GM19351 (cell line): ENCODE results near the gene ZBTB42.
"Not testable (repeated sequence)": the region's sequence is repeated elsewhere in the genome, so short reads cannot be mapped to it uniquely, and the experiment has no call there.

Experiments
- ATAC-seq: cut with Tn5 transposase; IDR thresholded peaks from one replicate; pipeline ENCODE4 v1.9.1; 2021; ENCODE audit warnings: mild to moderate bottlenecking, moderate library complexity; ENCODE audit not compliant: unreplicated experiment

ZBTB42 gene

DNA sequence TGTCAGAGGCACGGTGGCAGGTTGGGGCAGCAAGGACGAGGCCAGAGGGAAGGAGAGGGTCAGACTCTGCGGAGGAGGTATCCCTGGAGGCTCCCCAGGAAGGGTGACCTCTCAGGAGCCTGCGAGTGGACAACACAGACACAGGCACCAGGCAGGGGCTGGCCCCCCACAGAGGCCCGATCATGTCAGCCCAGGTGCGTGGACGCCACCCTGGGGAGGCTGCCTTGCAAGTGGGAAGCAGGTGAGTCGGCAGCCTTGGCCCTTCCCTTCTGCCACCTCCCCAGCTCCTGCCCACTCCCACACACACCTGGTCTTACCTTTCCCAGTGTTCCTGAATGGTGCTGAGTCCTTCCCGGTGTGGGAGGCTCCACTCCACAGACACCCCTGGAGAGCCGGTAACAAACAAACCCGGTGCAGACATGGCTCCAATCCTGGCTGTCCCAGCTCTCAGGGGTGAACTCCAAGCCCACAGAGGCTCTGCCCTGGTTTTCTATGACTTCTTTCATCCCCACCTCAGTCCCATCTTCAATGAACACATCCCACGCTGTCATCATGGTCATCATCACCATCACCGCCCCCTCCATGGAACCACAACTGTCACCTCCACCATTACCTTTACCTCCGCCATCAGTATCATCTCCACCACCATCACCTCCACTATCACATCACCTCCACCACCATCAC lies 5.2 kb downstream of the ZBTB42 start:
- no peak for ATAC-seq

DNA sequence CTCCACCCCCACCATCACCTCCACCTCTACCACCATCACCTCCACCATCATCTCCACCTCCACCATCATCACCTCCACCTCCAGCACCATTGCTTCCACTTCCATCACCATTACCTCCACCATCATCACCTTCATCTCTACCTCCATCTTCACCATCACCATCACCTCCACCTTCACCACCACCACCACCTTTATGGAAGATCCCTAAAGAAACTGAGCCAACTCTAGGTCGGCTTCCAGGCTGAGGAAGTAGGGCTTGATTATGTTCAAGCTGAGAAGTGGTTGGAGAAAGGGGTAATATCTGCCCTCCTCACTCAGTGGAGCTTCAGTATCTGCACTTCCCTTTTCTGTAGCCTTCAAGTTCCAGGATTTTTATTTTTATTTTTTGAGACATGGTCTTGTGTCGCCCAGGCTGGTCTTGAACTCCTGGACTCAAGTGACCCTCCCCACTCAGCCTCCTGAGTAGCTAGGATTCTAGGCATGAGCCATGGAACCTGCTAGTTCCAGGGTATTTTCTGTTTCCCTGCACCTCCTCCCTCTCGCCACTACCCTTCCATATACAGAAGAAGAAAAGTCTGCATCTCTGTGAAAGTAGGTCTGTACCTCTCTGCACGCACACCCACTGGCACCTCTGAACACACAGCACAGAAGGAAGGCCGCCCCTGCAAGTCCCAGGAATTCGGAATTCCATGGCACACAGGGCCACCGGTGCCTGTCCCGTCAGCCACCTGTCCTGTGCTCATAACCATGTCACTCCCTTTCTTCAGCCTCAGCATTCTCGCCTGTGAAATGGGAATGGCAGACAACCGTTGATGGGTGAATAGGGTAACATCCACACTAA lies 5.9 kb downstream of the ZBTB42 start:
- ATAC-seq, result no peak

DNA sequence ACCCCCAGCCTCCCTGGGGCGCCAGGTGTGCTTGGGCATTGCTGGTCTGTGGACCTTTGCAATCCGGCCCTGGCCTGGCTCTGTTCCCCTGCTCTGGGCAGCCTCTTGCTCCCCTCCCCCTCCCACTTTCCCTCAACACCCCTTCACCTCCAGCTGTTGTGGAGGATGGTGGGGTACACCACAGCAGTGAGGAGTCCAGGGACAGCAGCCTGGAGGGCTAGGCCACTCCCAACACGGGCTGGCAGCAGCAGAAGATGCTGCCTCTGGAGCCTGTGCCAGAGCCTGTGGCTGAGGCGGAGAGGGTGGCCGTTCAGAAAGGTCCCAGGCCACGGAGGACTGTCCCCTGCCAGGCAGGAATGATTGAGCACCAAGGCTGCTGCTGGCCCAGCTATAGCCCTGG lies 7.6 kb downstream of the ZBTB42 start:
- no peak for ATAC-seq

DNA sequence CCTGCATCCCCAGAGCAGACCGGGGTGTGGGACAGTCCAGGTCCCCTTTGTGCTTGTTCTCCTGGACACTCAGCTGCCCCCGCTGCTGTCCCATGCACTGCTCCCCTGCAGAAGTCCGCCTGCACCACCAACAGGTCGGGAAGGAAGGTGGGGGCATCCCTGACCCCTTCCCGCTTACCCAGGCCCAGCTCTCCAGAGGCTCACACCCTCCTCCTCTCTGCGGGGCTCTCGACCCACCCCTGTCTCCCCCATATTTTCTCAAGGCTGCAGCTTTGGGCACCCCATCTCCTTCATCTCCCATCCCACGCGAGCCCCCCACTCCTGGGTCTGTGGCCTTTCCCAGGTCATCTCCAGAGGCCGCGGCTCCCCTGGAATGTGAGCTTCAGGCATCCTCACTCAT lies 9.4 kb downstream of the ZBTB42 start:
- no peak for ATAC-seq

DNA sequence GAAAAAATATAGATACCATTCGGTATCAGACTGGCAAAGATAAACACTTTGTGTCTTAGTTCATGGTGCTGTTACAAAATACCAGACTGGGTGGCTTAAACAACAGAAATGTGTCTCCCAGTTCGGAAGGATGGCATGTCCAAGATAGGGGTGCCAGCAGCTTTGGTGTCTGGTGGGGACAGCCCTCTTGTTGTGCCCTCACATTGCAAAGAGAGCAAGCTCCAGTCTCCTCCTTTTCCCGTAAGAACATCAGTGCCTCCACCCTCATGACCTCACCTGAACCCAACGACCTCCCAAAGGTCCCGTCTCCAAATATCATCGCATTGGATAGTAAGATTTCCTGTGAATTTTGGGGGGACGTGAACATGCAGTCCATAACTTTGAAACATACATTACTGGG lies 12.4 kb downstream of the ZBTB42 start:
- no peak for ATAC-seq

DNA sequence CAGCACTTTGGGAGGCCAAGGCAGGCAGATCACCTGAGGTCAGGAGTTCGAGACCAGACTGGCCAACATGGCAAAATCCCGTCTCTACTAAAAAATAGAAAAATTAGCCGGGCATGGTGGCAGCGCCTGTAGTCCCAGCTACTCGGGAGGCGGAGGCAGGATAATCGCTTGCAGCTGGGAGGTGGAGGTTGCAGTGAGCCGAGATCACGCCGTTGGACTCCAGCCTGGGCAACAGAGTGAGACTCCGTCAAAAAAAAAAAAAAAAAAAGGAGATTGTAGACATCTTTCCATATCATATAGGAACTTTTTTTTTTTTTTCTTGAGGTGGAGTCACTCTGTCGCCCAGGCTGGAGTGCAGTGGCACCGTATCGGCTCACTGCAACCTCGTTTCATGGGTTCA lies 13.8 kb downstream of the ZBTB42 start:
- ATAC-seq, result not testable (repeated sequence)

DNA sequence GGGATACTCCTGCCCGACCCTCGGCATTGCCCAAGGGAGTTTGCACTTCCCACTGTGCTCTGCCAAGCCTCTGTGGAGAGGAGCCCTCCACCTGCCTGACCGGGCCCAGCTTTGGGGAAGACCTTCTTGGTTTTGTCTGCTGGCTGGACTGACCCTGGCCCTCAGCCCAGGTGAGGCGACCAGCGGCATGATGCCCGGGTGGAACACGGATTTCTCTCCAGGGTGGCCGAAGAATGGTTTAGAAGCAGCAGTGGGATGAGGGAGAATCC lies 15.6 kb downstream of the ZBTB42 start:
- ATAC-seq, result no peak

DNA sequence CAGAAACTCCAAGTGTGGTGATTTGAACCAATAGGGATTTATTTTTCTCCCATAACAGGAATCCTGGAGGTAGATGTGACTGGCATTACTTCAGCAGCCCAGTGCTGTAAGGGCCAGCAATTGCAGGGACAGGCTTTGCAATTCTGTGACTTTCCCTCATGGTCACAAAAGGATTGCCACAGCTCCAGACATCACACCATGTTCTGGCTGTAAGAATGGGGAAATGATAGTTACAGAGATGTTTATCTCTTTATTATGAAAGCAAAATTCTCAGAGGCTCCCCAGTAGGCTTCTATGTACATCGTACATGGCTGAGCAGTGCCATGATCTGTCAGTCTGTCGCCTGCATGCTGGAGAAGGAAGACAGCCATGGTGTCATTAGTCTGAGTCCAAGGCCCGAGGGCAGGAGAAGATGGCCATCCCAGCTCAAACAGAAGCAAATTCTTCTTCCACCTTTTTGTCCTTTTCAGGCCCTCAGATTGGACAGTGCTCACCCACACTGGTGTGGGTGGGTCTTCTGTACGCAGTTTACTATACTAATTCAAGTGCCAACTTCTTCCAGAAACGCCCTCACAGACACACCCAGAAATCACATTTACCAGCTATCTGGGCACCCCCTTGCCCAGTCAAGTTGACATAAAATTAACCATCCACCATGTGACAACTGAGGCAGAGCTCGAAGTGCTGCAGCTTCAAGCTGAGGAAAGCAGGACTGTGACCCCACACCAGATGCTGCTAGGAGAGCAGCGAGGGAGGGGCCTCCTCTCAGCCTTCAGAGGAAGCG lies 17.2 kb downstream of the ZBTB42 start:
- ATAC-seq, result no peak

DNA sequence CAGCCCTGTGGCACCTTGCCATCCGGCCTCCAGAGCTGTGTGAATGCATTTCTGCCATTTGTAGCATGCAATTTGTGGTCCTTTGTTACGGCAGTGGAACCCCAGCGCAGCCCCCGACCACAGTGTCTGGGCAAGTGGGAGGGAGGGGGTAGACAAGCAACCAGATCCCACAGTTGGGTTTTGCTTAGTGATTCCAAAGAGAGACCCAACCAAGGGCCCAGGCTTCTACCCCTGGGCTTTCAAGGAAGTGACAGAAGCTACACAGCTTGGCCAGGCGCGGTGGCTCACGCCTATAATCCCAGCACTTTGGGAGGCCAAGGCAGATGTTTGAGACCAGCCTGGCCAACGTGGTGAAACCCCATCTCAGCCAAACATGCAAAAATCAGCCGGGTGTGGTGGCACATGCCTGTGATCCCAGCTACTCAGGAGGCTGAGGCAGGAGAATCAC lies 17.8 kb downstream of the ZBTB42 start:
- no peak for ATAC-seq

DNA sequence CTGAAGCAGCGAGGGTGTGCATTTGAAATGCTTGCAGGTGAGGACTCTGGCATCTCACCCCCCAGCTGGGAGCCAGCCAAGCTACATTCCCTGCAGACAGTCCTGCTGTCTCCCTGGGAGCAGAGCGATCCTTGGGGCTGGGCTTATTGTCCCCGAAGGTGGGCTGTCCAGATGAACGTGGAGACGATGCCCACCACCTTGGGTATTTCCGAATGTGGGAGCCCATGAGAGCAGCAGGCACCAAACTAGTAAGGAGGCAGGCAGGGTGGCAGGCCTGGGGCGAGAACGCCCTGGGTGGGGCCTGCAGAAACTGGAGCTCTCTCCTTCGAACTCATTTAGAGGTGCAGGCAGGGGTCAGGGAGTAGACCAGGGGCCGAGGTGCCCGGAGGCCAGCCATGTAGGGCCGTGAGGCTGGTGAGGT lies 18.5 kb downstream of the ZBTB42 start:
- no peak for ATAC-seq

DNA sequence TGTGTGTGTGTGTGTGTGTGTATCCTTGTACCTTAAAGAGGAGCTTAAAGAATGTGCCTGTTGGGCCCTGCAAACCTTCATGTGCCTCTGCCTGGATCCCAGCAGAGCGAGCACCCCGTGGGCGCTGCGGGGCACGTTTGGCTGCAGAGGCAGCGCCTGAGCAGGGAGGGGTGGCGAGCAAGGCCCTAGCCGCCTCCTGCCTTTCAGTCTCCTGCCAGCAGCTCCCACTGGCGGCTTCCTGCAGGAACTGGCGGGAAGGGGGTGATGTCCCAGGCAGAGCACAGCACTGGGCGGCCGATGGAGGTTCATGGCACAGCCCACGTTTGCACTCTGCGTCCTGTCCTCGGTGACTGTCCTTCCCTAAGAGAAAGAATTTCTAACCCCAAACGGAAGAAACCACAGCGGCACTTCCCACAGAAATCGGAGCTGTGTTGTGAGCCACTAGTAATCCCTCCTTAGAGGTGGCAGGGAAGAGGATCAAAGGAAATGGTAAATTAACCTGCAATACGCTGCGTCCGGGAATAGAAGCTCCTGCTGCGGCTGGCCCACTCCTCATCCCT lies 19.8 kb downstream of the ZBTB42 start:
- ATAC-seq, result no peak

DNA sequence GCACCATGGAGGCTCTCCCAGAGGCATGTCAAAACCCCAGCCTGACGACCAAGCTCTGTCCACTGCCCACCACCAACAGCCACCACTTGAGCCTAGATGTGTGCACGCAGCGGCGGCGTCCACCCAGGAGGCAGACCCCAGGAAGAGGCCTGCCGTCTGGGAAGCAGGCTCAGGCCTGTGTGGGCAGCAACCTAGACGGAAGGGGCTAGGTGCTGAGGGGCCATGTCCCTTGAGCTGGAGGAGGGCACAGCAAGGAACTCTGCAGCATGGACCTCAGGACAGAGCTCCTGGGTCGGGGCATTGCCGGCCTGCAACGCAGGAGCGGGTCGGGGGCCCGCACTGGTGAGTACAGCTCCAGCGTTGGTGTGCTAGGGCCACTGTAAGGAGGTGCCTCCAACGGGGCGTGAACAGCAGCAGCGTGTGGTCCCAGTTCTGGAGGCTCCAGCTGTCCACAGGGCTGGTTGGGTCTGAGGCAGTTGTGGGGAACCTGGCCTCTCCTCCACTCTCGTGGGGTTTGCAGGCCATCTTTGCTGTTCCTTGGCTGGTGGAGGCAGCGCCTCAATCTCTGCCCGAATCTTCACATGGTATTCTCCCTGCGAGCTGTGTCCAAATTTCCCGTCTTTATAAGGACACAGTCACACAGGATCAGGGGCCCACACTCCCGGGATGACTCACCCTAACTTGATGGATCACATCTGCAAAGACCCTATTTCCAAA lies 20.5 kb downstream of the ZBTB42 start:
- ATAC-seq, result no peak

DNA sequence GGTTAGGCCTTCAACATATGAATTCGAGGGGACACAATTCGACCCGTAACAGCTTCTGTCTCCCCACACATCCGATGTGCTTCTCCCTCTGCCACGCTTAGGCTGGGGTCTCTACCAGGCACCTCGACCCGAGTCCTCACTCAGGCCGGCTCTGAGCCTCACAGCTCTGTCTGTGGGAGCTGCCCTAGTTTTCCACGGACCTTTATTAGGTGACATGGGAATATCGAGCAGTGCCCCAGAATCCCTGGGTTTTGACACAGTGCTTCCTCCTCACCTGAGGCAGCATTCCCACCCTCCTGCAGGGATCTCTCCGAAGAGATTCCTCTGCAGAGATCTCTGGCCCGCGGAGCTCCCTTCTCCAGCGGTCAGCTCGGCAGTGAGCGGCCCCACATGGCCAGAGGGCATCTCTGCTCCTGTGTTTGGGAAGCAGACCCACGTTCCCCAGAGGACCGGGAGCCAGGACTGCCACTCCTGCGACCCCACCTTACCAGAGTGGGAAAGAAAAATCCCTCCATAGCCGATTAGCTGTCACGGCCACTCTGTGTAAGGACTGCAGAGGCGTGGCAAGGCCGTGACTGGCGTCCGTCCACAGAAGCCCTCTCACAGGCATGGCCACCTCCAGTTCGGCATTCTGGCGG lies 21.2 kb downstream of the ZBTB42 start:
- no peak for ATAC-seq

DNA sequence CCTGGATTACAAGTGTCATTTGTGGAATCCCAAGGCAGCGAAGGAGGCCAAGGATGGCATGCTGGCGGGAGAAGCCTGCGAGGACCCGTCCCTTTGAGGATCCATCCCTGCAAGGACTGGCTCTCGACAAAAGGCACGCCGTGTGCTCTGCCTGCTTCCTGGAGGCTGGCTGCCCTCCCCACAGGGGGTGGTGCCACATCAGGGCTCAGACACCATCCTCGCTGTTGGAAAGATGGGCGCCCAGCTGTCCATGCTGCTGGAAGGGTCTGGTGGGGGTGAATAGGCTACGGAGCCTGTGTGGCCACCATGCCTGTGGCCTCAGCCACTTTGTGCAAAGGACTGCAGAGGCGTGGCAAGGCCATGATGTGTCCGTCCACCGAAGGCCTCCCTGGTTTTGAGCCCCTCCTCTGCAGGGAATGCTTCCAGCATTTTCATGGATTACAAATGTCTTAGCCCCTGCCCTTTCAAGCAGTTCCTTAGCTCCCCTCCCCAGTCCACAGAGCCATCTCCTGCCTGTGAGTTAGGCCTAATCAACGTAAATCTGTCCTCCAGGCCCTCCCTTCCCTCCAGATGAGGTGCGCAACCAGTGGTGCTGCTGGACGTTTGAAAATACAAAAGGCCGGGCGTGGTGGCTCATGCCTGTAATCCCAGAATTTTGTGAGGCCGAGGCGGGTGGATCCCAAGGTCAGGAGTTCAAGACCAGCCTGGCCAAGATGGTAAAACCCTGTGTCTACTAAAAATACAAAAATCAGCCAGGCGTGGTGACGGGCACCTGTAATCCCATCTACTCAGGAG lies 22.1 kb downstream of the ZBTB42 start:
- ATAC-seq, result no peak

DNA sequence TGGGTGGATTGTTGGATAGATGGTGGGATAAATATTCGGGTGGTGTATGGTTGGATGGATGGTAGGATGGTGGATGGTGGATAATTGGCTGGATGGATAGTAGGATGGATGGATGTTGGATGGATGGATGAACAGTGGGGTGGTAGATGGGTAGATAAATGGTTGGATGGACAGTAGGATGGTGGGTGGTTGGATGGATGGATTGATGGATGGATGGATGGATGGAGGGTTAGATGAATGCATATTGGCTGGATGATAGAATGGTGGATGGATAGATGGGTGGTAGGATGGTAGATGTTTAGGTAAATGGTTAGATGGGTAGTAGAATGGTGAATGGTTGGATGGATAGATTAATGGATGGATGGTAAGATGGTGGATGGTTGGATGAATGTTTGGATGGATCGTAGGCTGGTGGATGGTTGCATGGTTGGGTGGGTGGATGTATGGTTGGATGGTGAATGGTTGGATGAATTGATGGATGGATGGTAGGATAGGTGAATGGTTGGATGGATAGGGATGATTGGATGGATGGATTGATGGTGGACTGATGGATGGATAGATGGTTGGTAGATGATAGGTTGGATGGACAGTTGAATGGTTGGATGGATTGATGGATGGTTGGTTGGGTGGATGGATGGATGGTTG lies 23.6 kb downstream of the ZBTB42 start:
- no peak for ATAC-seq

DNA sequence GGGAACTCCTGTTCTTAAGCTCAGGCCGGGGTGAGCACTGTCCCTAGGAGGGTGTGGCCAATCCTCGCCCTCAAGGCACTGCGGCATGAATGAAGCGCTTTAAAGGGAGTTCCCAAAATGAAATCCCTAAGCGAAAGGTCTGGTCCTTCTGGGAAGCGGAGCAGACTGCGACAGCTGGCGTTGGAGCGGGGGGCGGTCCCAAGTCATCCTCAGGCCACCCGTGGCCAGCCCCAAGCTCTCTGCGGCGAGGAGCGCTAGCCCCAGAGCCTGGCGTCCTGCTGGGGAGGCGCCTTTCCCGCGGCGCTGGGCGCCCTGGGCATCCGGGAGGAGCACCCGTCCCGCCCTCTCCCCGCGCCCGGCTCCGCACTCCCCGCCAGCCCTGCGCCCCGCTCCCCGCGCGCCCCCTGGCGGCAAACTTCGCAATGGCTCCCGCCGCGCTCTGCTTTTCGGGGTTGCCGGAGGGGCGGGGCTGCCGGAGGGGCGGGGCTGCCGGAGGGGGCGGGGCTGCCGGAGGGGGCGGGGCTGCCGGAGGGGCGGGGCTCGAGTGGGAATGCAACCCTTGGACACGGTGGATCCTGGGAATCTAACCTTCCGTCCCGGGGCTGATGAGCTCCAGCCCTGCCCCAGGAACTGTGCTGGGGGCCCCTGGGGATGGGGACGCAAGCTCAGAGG lies 25.4 kb downstream of the ZBTB42 start:
- peak; percentile 81 for ATAC-seq

DNA sequence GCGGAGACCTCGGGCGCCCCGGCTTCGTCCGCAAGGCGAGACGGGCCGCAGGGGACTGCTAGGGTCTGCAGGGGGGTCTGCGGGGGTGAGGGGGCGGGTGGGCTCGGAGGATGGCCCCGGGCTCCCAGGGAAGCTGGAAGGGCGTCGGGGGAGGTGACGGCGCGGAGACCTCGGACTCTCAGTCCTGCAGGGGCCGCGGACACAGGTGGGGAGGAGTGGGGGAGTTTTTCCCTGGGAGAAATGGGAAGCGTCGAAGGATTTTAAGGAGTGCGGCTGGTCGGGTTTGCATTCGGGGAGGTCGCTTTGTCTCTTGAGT lies 25.9 kb downstream of the ZBTB42 start:
- ATAC-seq, result no peak

DNA sequence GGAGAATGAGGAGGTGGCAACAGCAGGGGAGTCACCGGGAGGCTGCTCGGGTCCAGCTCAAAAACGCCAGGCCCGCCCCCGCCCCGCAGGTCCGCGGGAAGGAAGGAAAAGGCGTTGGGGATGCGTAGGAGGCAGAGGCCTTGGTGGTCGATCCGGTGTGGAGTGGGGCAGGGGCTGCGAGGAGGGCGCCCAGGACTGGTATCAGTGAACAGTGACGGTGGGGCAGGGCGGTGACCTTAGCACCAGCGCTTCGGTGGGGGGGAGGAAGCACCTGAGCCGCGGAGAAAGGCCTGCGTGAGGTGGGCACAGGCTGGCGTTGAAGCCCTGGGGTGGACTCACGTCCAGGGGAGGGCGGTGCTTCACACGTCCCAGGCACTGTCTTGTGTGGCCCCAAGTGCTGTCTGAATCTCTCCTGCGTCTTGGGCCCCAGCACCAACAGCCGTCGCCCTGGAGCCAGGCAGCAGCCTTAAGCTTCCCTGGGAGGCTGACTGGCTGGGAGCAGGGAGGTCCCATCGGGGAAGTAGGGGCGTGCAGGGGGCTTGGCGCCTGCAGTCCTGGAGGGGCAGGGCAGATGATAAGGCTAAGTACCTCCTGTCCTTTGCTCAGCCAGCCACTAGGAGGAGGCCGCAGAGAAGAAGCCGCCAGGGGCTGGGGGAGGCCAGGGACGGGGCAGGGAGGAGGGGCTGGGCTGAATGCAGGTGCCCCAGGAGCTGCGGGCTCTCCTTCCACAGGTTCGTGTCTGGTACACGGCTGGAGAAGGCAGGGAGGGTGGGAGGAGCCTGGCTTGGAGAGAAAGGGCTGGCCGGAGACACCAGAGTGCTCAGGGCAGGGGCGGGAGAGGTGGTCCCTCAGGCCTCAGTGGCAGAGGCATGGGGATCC lies 26.5 kb downstream of the ZBTB42 start:
- peak; percentile 65 for ATAC-seq
